ENCODE measurements around the gene ACSBG1.

The ACSBG1 gene

DNA sequence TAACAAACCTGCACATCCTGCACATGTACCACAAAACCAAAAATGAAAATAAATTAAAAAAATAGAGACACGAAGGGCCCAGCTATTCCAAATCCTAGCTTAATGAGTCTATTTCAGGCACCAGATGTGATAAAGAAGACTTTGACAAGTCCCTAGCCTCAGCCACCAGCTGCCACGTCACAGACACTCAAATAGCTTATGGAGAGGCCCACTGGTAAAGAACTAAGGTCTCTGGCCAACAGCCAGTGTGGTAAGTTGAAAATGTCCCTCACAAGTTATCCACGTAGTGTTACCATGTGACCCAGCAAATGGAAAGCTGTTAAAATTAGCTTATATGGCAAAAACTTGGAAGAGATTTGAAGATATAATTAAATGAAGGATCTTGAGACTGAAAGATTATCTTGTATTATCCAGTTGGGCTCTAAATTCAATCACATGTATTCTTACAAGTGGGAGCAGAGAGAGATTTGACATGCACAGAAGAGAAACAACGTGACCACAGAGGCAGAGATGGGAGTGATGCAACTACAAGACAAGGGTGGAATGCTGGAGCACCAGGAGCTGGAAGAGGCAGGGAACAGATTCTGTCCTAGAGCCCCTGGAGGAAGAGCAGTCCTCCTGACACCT lies 10.9 kb downstream of the ACSBG1 start:
- in situ Hi-C loops (cut with MboI; ENCODE audit: low sequenced_read_pairs), result no loop called here

DNA sequence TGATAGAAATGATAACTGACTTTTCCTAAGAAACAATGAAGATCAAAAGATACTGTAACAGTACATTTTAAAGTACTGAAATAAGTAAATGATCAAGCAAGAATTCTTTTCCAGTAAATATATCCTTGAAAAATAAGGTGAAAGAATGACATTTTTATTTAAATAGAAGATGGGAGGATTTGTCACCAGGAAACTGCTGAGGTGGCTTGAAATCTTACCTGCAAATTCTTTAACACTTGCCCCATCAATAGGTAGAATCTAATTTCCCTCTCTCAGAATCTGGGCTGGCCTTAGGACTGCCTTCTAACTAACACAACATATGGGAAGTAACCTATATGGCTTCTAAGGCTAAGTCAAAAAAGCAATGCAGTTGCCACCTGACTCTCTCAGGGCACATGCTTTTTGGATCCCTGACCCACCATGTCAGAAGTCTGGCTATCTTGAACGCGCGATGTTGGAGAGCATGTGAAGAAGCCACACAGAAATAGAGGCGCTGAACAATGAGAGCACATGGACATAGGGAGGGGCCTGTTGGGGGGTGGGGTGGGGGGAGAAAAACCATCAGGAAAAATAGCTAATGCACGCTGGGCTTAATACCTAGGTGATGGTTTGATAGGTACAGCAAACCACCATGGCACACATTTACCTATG lies 11.5 kb downstream of the ACSBG1 start:
- in situ Hi-C loops (cut with MboI; ENCODE audit: low sequenced_read_pairs), result no loop called here

DNA sequence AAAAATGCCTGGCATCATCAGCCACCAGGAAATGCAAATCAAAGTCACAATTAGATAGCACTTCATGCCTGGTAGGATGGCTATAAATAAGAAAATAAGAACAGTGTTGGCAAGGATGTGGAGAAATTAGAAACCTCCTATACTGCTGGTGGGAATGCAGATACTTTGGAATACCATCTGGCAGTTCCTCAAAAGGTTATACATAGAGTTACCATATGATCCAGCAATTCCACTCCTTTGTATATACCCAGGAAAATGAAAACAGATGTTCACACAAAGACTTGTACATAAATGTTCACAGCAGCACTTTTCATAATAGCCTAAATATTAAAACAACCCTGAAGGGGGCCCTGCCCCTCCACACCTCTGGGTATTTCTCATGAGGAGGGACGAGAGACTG lies 13.7 kb downstream of the ACSBG1 start:
- in situ Hi-C loops (cut with MboI; ENCODE audit: low sequenced_read_pairs), result no loop called here

DNA sequence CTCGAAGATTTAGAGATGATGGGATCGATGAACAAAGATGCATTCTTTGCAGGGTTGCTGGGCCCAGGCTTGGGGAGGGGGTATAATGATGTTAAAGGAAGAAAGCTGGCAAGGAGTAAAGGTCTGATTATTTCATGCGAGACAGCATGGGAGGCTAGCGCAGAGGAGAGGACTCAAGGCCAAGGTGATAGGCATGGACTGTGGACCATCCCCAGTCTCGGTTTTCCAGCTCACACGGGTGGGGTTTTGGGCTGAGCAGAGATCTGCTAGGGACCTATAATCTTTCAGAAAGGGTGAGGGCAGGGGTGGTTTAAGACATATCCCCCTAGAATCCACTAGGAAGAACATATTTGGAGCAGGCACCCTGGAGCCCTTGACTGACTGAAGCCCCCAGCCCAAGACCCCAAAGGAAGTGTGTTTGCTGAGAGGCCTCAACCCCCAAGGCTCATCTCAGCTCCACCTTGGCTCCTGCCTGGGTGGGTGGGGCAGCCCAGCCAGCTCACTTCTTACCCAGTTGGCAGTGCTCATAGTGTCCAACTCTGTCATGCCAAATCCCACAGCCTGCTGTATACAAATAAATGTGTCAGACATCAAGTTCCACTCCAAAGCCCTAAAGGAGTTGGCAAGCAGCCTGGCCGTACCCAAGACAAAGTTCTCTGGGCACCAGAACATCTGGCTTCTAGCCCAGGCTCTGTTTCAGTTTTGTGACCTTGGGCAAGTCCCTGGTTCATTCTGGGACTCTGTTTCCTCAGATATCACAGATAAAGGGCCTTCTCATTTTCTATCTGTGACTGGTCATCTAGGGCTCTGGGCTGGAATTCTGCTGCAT lies 17.9 kb downstream of the ACSBG1 start:
- in situ Hi-C loops (cut with MboI; ENCODE audit: low sequenced_read_pairs), result no loop called here

DNA sequence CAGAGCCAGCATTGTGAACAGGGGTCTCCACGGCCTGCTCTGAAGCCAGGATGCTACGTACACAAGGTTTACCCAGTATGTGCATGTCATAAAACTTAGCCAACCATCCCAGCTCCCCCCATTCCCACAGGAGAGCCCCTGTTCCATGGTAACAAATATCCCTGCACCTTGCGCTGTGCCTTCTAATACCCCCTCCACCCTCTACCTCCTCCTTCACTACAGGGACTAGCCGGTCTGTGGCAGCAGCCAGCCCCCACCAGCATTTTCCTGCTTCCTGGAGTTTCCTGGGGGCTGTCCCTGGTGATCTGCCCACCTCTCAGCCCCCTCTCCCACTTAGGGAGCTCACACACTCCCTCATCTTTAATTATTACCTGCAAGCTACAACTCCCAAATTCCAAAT lies 20.4 kb downstream of the ACSBG1 start:
- in situ Hi-C loops (cut with MboI; ENCODE audit: low sequenced_read_pairs), result no loop called here

DNA sequence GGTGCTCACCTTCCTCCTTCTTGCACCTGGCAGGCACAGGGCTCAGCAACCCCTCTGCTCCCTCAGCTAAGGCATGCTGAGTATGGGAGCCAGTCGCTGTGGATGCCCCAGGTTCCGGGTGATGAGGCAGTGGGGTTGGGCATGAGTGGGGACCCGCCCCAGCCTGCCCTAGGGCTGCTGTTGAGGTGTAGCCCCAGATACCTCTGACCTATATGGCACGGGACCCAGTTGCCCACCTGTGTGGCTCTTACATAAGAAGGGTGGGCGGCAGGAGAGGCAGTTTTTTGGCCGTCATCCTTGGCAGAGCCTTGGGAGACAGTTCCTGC lies 21.0 kb downstream of the ACSBG1 start:
- in situ Hi-C loops (cut with MboI; ENCODE audit: low sequenced_read_pairs), result no loop called here

DNA sequence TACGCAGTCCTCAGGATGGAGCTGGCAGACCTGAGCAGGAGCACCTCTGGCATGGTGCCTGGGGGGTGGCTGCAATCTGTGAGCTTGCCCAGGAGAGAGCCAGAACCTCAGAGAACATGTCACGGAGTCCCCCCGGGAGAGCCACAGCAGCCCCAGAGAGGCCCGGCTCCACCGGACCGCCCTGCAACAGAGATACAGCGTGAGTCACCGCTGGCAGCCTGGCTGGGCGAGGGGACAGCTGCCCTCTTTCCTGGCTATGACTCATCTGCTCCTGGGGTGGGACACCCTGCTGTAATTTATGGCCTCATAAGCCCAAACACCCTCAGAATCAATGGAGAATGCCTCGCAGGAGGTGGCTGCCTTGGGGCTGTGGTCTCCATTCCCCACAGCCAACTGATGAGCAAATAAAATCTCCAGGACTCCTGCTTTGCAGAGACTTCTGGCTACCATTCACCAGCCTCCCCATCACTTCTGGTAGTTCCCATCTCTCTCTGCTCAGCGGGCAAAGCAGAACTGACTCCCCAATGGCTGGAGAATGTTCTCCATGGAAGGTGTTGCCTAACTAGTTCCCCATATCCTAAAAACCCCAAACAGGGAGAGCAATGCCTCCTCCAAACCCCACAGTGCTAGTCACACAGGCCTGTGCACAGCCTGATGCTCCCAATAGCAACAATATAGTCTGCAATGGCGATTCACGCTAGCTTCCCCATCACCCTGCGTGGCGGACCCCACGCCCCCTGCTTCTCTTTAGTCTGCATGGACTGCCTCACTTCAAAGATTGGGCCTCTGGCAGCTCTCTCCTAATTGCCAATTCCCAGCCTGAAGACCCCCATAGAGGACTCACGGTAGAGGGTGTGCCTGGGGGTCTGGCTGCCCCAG lies 21.6 kb downstream of the ACSBG1 start:
- in situ Hi-C loops (cut with MboI; ENCODE audit: low sequenced_read_pairs), result no loop called here

DNA sequence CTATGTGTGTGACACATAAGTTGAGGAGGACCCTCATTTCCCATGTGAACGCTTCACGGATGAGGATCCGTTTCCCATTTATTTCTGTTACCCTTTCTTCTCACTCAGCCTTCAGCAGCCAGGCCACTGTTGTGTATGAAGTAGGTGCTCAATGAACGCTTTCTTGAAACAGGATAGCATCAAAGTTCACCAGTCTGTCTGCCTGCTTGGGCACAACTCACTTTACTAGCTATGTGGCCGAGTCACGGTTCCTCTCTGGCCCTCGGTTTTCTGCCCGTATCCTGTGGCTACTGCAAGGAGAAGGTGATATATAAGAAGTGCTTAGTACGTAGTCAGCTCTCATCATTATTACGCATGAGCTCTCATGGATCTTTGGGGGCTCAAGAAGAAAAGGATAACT lies 22.4 kb downstream of the ACSBG1 start:
- in situ Hi-C loops (cut with MboI; ENCODE audit: low sequenced_read_pairs), result no loop called here

DNA sequence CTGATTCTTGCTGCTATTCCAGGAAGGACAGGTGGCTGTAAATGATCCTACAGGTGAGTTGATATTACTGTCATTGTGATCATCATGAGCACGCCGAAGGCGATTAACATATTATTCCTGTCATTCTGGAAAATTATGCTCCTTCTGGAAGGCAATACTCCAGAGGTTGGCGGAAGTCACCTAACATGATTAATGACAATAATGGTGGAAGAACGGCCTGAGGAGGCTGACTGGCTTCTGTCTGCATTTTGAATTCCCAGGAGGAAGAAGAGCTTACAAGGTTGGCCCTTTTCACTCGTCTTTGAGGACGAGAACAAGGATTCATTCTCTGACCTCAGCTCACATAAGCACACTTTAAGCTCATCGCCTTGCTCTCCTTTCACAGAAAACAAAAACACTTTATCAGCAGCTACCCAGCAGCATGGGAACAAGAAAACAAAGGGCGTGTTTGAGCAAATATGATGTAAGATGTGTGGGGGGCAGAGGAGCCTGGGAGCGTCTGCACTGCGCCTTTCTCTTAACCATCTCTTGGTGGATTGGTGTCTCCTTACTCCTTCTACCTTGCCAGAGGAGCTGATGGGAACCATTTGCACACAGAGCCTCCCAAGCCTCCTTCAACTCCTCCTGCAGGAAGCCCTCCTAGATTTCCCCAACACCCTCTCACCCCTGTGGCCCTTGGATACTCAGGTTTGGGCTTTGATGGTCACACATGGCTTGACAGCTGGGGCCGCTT lies 23.0 kb downstream of the ACSBG1 start:
- in situ Hi-C loops (cut with MboI; ENCODE audit: low sequenced_read_pairs), result no loop called here

DNA sequence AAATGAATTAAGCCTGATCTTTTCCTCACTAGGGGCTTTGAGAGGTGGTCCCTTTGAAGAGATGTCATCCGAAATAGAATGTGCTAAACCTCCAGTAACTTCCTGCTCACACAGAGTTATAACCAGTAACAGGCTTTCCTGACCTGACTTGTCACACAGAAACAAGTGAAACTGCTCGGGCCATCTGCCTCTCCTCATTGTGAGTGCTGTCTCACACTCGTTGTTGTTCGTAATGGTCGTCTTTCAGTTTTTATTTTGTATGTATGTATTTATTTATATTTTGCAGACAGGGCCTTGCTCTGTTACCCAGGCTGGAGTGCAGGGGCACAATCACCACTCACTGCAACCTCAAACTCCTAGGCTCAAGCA lies 24.0 kb downstream of the ACSBG1 start:
- in situ Hi-C loops (cut with MboI; ENCODE audit: low sequenced_read_pairs), result no loop called here

DNA sequence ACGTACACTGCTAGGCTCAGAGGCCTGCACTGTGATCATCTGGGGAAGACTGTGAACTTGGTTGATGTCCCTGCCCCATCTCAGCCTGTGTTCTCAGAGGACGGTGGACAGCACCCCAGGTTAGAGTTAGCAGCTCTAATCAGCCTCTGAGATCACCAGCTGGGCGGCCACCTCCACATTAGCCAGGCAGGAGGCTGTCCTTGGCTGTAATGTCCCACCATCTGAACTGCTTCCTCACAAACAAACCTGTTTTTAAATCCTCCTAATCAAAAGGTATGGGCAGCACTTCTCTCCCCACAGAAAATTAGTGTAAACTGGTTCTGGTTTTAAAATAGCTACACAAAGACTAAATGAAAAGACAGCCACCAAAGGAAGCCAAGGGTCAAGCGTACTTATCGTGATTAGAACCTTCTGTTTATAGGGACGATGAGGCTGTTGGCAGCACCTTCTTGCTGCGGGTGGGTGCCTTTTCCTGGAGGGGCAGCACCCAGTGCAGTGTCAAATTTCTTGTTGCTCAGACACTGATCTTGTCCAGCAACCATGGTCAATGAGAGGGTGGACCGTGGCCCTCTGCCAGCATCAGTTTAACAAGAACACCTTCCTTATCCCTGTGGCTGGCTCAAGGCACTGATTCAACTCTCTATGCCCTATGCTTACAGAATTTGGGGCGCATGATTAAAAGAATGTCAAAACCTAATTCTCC lies 24.6 kb downstream of the ACSBG1 start:
- in situ Hi-C loops (cut with MboI; ENCODE audit: low sequenced_read_pairs), result no loop called here

DNA sequence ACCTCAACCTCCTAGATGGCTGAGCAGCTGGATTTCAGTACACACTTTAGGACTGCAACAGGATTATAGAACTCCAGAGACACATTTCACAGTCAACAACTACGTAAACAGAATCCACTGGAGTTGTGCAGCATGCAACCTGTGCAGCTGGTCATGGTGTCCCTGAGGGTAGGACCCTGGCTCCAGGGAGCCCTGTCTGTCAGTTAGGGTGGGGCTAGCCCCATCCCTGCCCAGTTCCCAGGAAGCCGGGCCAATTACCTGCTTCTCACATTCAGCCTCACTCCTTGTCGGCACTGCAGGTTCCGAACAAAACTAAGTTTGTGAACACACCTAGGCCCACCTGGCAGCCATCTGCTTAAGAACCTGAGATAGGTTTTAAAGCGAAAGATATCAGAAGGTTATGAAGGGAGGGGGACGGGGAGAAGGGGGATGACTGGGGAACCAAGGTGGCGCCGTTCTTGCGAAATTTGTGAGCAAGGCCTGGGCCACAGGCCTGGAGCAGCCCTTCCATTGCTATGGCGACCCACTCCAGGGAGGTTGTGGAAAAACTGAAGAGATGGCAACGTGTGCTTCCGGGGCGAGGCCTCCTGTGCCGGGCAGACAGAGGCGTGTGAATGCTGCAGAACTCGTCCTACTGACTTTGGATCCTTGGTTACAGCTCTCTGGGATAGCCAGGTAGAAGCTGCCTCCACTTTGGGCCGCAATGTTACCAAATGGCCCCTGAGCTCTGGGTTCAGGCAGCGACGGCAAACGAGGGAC lies 25.3 kb downstream of the ACSBG1 start:
- in situ Hi-C loops (cut with MboI; ENCODE audit: low sequenced_read_pairs), result no loop called here

DNA sequence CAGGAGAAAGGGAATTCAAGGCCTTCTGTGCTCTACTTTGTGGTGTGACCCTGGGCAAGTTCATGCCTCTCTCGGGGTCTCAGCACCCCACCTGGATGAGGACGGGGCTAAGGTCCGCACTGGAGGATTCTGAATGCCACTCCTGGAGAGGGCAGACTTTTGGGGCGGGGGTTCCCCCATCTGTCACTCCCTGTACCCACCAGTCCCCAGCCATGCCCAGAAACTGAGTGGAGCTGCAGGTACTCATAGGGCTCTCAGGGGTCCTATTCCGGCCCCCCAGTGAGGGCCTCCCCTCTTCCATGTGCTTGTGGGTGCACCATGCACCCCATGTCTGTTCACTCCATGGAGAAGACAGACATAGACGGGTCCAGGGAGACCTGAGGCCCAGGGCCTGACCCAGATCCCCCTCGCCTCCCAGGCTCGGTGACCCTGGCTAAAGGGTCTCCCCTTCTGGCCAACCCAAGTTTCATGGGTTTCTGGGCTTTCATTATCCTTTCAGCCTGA lies 26.0 kb downstream of the ACSBG1 start:
- in situ Hi-C loops (cut with MboI; ENCODE audit: low sequenced_read_pairs), result no loop called here

DNA sequence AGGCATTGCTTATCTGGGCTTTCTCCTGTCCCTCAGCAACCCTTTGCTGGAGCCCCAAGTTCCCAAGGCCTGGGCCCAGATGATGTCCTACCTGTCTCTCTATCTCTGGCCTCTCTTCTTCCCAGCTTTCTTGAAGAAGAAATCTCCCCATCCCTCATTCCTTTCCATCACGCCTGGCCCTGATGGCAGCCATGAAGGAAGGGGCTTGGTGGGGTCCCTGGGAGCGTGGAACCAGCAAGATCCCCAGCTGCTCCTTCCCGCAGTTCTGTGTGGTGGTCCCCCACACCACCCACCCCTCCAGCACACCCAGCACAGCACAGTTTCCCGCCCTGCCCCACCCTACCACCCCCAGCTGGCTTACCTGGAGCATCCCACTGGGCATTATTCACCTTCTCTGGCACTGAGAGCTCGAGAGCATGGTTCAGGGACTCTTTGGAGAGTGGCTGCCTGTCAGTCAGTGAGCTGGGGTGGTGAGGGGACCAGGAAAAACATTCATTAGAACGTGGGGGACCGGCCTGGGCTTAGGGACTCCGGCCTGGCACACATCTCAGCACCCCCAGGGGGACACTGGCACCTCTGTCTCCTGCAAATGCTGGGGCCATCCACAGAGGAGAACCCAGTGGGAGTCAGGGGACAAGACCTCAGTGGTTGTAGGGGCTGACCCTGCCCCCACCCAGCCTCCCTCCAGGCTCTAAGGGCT lies 26.6 kb downstream of the ACSBG1 start:
- in situ Hi-C loops (cut with MboI; ENCODE audit: low sequenced_read_pairs), result no loop called here

DNA sequence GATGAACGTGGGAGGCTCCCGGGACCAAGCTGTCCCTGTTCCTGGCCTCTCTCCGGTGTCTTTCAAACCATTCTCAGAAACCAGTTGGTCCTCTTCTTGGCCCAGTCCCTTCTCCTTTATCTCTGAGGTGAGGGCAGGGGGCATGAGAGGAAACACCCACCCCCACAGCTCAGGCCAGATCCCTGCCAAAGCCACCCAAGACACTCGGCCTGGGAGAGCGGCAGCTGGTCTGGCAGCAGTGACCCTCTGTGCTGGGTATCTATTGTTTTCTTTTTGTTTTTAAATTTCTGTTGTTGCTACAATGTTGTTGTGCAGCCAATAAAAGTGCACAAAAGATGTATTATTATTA lies 27.3 kb downstream of the ACSBG1 start:
- in situ Hi-C loops (cut with MboI; ENCODE audit: low sequenced_read_pairs), result no loop called here

DNA sequence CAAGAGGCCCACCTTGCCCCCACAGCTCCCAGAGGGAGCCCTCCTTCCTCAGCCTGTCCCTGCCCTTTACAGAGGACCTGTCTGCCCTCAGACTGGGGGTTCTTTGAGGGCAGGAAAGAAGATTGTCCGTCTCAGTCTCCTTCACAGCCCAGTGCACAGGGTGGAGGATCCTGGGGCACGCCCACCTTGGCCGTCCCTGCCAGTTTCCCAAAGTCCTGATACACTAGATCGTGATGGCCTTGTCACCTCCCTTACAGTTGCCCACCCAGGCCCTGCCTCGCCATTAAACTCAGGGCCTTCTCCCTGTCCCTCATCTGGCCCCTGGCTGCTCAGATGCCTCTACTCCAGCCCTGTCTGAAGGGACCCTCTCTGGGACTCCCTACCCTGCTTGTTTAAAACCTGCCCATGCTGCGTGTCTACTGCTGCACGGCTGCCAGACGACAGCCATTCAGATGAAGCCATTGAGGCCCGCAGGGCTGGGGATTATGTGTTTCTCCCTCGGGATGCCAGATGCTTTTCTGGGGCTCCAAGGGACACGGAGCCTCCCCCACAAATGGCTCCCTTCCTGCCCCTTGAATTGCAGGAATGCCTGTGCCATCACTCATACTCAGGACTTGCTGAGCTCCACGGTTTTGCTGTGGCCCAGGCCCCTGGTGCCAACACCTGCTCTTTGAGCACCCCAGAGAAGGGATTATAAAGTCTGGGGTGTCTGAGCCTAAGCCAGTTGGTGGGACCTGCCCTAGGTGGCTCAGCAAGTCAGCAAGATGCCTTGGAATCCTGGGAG lies 27.8 kb downstream of the ACSBG1 start:
- in situ Hi-C loops (cut with MboI; ENCODE audit: low sequenced_read_pairs), result no loop called here

DNA sequence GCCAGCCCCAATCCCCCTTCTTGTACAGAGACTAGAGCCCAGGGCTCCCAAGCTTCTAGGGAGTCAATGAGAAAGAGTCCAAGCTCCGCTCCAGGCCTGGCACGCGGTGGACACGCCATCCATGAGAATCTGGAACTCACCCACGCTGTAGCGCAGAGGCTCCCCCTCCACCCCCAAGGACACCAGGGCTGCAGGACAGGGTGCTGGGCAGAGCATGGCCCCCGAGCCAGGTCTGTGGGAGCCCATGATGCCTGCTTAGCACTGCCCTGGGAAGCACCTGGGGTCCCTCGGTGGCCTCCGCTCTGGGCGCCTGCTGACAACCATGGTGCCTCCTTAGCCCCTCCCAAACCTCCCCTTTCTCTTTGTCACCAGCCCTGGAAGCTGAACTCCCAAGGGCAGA lies 28.5 kb downstream of the ACSBG1 start:
- in situ Hi-C loops (cut with MboI; ENCODE audit: low sequenced_read_pairs), result no loop called here

DNA sequence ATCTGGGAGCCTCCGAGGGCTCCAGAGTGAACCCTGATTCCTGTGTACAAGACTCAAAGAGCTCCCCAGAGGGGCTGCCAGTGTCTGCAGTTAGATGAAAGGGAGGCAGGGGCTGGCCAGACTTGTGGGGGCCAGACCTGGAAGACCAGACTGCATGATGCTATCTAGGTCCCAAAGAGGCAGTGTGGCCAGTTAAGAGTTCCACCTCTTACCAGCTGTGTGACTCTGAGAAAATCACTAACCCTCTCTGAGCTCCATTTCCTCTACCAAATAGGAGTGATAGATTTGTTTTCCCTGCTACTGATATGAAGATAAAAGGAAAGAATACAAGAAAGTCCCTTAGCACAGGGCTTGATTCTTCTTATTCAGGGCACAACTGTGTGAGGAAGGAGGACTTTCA lies 29.0 kb downstream of the ACSBG1 start:
- in situ Hi-C loops (cut with MboI; ENCODE audit: low sequenced_read_pairs), result no loop called here

Measured in hTERT RPE-1 (cell line).